ENCODE results near the gene IFIT1.

- TF ChIP-seq CTCF (IDR thresholded peaks at IDR 0.05) (no peak), POLR2AphosphoS5 (IDR thresholded peaks at IDR 0.05) (no peak), POLR2A (IDR thresholded peaks at IDR 0.05) (no peak), EP300 (IDR thresholded peaks at IDR 0.05) (no peak)
Measured at GRCh38 chr10:89368129-89368528, 24.3 kb upstream of the IFIT1 start.

All from stomach (tissue), 4 donors.